Measurements from ENCODE around the gene FAM228B.

GRCh38 chr2:24077879-24078278 is 45.4 kb upstream of the FAM228B start:
- TF ChIP-seq L3MBTL2 (conservative IDR thresholded peaks at IDR 0.05) = no peak
- TF ChIP-seq FOXM1 (IDR thresholded peaks at IDR 0.05; ENCODE audit: borderline replicate concordance) = no peak
- no peak for TF ChIP-seq ZNF384 (IDR thresholded peaks at IDR 0.05)
- no peak for TF ChIP-seq CTBP1 (IDR thresholded peaks at IDR 0.05; ENCODE audit: borderline replicate concordance)
- TF ChIP-seq HDGF (IDR thresholded peaks at IDR 0.05; ENCODE audit: borderline replicate concordance) = no peak
- TF ChIP-seq ARNT (IDR thresholded peaks at IDR 0.05) = no peak
- no peak for TF ChIP-seq PKNOX1 (IDR thresholded peaks at IDR 0.05)
- no peak for TF ChIP-seq FOXA1 (IDR thresholded peaks at IDR 0.05)
- TF ChIP-seq SP1 (IDR thresholded peaks at IDR 0.05) = no peak
- TF ChIP-seq FOXK2 (IDR thresholded peaks at IDR 0.05) = no peak

All from HEK293T (cell line).